Measurements from ENCODE around the gene OR5B2. TPM values are rescaled to one million over a fixed set of nuclear protein-coding genes. Genes with fewer than 3 reads are reported as not detected.

OR5B2 gene
- polyA plus RNA-seq, 3 donors = not detected

Other genes starting within 250 kb of the OR5B2 start
- gene OR9Q2, start 239.1 kb downstream of the OR5B2 start, polyA plus RNA-seq (ENCODE audit: insufficient read length in 3 of 3) = not detected
- not detected for gene OR1S2, start 224.0 kb downstream of the OR5B2 start, polyA plus RNA-seq (ENCODE audit: insufficient read length in 3 of 3)
- not detected for gene OR1S1, start 215.4 kb downstream of the OR5B2 start, polyA plus RNA-seq (ENCODE audit: insufficient read length in 3 of 3)
- not detected for gene OR10Q1, start 199.2 kb downstream of the OR5B2 start, polyA plus RNA-seq (ENCODE audit: insufficient read length in 3 of 3)
- not detected for gene OR10W1, start 159.9 kb downstream of the OR5B2 start, polyA plus RNA-seq (ENCODE audit: insufficient read length in 3 of 3)
- not detected for gene OR5B17, start 69.1 kb downstream of the OR5B2 start, polyA plus RNA-seq (ENCODE audit: insufficient read length in 3 of 3)
- gene OR5B3, start 21.2 kb downstream of the OR5B2 start, polyA plus RNA-seq (ENCODE audit: insufficient read length in 3 of 3) = not detected
- not detected for gene OR5B12, start 14.1 kb upstream of the OR5B2 start, polyA plus RNA-seq (ENCODE audit: insufficient read length in 3 of 3)
- not detected for gene OR5B21, start 80.0 kb upstream of the OR5B2 start, polyA plus RNA-seq (ENCODE audit: insufficient read length in 3 of 3)
- gene LPXN, start 147.7 kb upstream of the OR5B2 start, polyA plus RNA-seq (ENCODE audit: insufficient read length in 3 of 3) = 10 to 100 TPM in 1 of 3 donors, 1 to 10 TPM in 2; 6.9 to 10.5 (median 8.0) TPM
- gene ZFP91, start 150.9 kb upstream of the OR5B2 start, polyA plus RNA-seq (ENCODE audit: insufficient read length in 3 of 3) = 10 to 100 TPM; 58.1 to 68.4 (median 58.3) TPM
- gene CNTF, start 194.5 kb upstream of the OR5B2 start, polyA plus RNA-seq (ENCODE audit: insufficient read length in 3 of 3) = 1 to 10 TPM; 1.2 to 1.8 (median 1.6) TPM

All from renal cortex interstitium (tissue), 3 donors.